ENCODE results near the gene TMEM121.
"Not testable (repeated sequence)": the region's sequence is repeated elsewhere in the genome, so short reads cannot be mapped to it uniquely, and the experiment has no call there.

GRCh38 chr14:105546410-105546809, 20.0 kb downstream of the TMEM121 start:
- not testable (repeated sequence) for TF ChIP-seq CTCF (IDR thresholded peaks at IDR 0.05); IRF3 (IDR thresholded peaks at IDR 0.05; ENCODE audit: low read depth, low read length); RCOR1 (IDR thresholded peaks at IDR 0.05; ENCODE audit: low read length); EP300 (IDR thresholded peaks at IDR 0.05; ENCODE audit: borderline replicate concordance in 1 of 2, low read depth in 1 of 2, low read length in 1 of 2); MXI1 (IDR thresholded peaks at IDR 0.05; ENCODE audit: low read depth, low read length); POLR2AphosphoS5 (IDR thresholded peaks at IDR 0.05; ENCODE audit: low read depth, low read length); CHD2 (IDR thresholded peaks at IDR 0.05; ENCODE audit: low read length, partially characterized antibody); YY1 (IDR thresholded peaks at IDR 0.05; ENCODE audit: low read depth); RFX5 (IDR thresholded peaks at IDR 0.05; ENCODE audit: low read length)

All from SK-N-SH (cell line).